Measurements from ENCODE around the gene AFF2.

DNA sequence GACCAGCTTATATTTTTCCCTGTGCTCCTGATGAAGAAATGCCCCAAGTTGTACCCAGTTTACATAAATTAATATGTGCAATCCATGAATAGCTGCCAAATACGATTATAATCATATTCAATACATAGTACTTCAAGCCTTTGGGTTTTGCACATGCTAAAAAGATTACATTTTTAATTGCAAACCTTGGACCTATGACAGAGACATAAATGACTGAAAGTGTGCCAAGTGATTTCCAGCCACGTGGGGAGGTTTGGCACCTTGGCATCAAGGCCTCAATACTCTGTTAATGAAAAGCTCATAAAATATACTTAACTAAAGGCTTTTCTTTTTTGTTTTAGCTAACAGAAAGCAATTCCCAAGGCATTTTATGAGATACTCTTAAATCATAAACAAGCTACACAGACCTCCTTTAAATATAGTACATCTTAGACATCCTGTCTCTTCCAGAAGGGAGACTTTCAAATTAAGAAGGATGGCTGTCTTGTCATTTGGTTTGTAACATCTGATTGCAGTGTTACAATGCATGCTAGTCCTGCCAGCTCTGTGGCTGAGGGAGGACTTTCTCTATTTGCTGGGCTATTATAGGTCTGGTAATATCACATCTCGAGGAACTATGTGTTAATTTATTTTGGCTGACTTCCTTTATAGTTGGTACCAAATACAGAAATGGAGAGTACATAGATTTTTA lies 404.1 kb downstream of the AFF2 start:
- no peak for TF ChIP-seq POLR2A (IDR thresholded peaks at IDR 0.05; ENCODE audit: low read depth, low read length)
- no peak for TF ChIP-seq TAF1 (IDR thresholded peaks at IDR 0.05; ENCODE audit: borderline replicate concordance, low read depth, low read length)

Measured in GM12892 (cell line).